Stimulated activated CD4-positive, alpha-beta T cell treated with anti-CD3 and anti-CD28 coated beads, TNF-alpha, amount 100 ng/mL, for 48 hours (primary cell): ENCODE measurements around the gene ZBTB48.

ENCODE experiments used
- DNase-seq, 3 donors: peaks; one replicate each; pipeline ENCODE4 v3.0.0-alpha.2; 2020; ENCODE audit warnings: low read depth in 3 of 3

The ZBTB48 gene

DNA sequence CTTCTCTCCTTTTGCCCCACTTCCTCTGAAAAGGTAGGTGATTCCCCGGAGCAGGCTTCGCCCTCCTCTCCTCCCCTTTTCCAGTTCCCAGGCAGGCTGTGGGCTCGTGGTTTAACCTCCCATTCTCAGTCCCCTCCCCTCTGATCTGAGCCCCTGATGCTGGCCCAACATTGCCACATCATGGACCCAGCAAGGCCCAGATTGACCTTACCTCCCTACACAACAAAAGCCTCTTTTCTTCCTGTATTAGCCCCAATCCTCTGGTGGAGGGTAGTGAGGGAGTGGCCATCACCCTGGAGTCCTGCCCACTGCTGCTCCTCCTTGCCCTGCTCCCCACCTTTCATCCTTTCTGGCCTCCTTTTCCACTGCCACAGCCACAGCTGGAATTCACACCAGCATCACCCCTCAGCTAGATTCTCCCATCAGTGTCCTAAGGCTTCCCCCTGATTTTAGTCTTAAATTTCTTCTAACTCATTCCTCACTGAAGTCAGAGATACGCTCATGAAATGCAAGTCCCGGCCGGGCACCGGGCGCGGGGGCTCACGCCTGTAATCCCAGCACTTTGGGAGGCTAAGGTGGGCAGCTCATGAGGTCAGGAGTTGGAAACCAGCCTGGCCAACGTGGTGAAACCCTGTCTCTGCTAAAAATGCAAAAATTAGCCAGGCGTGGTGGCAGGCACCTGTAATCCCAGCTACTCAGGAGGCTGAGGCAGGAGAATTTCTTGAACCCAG, 7.0 kb upstream of the ZBTB48 start:
- DNase-seq, result no peak

DNA sequence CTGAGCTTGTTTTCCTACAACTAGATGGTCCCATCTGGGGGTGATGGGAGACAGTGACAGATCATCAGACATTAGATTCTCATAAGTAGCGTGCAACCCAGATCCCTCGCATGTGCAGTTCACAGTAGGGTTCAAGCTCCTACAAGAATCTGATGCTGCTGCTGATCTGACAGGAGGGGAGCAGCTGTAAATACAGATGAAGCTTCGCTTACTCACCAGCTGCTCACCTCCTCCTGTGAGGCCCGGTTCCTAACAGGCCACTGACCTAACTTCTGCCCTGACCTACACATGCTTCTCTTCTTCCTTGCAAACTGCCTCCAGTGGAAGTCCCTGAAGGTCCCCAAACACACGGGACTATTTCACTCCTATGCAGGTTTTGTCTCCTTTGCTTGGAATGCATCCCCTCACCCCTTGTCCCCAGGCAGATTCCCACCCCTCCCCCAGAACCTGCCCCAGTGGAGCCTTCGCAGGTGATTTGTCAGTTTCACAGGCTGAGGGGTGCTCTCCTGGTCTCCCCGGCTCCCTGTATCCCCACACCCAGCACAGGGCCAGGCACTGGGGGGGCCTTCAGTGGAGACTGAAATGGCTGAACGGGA, 5.7 kb upstream of the ZBTB48 start:
- DNase-seq, result no peak

GRCh38 chr1:6574818-6575217, 5.0 kb upstream of the ZBTB48 start:
- DNase-seq, result no peak

- no peak for DNase-seq
Observed at GRCh38 chr1:6577831-6578525, 1.8 kb upstream of the ZBTB48 start.

GRCh38 chr1:6578624-6579373, 995 bp upstream of the ZBTB48 start:
- DNase-seq, result no peak

- no peak for DNase-seq
Observed at GRCh38 chr1:6580119-6580592, 362 bp downstream of the ZBTB48 start.

GRCh38 chr1:6580593-6581409, 1.0 kb downstream of the ZBTB48 start:
- no peak for DNase-seq

GRCh38 chr1:6581561-6582305, 1.9 kb downstream of the ZBTB48 start:
- DNase-seq, result no peak

DNA sequence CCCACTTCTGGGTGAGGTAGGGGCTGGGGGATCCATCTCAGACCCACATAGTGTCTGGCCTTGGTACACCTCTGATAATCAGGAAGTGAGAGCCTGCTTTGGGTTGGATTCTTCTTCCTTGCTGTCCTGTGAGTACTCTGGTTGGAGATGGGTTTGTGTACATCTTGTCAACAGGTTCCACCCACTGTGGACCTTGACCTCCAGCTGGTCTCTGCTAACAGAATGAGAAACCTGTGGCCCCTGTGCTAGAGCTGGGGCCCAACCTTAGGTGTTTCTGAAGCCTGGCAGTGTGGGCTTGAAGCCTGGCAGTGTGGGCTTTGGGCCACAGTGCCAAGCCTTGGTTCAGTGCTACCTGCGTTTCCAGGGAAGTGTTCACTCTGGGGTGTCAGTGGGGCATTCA, 2.6 kb downstream of the ZBTB48 start:
- no peak for DNase-seq

DNA sequence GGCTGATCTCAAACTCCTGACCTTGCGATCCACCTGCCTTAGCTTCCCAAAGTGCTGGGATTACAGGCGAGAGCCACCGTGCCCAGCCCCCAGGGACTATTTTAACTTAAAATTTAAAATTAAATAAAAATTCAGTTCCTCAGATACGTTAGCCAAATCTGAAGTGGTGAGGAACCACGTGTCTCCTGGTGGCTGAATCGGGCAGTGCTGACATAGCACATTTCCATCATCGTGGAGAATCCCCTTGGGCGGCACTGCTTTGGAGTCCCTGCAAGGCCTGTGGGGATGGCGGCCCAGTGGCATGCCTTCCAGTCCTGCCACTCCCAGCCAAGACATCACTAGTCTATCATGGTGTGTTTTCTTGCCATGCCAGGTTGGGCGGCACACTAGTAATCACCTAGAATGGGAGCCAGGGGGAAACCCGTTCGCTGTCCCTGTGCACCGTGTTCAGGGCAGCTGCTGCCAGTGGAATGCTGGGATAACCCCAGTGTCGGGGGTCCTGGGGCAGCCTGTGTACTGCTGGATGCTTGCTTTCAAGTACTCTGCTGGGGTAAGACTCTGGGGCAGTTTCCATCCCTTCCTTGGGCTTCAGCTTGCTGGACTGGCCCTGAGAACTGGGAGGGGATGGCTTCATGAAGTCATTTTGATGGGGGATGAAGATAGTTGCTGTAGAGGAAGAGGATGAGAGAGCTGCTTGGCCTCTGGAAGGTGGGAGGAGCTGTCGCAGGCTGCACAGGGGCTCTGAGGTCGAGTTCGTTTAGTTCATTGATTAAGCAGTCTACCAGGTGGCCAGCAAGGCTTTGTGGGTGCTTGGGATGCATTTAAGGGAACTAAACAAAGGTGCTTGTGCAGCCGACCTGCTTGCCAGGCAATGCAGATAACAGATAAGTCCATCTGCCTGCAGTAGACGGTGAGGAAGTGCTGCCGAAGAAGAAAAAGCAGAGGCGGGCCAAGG, 4.6 kb downstream of the ZBTB48 start:
- DNase-seq, result no peak

GRCh38 chr1:6585081-6585722, 5.4 kb downstream of the ZBTB48 start:
- no peak for DNase-seq

DNA sequence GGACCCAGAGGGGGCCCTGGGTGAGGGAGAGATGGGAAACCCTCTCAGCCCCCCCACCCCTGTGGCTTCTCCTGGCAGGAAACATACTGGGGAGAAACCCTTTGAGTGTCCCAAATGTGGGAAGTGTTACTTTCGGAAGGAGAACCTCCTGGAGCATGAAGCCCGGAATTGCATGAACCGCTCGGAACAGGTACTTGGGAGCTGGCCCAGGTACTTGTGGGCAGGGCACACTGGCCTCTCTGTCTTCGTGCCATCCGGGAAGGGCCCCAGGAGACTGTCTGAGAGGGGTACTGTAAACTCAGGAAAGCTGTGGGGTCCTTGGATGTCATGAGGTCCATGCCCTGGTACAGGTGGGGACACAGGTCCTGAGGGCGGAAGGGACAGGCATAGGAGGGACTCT, 6.0 kb downstream of the ZBTB48 start:
- no peak for DNase-seq

- no peak for DNase-seq
Observed at GRCh38 chr1:6586404-6586816, 6.6 kb downstream of the ZBTB48 start.

- no peak for DNase-seq
Observed at GRCh38 chr1:6587261-6588005, 7.6 kb downstream of the ZBTB48 start.

DNA sequence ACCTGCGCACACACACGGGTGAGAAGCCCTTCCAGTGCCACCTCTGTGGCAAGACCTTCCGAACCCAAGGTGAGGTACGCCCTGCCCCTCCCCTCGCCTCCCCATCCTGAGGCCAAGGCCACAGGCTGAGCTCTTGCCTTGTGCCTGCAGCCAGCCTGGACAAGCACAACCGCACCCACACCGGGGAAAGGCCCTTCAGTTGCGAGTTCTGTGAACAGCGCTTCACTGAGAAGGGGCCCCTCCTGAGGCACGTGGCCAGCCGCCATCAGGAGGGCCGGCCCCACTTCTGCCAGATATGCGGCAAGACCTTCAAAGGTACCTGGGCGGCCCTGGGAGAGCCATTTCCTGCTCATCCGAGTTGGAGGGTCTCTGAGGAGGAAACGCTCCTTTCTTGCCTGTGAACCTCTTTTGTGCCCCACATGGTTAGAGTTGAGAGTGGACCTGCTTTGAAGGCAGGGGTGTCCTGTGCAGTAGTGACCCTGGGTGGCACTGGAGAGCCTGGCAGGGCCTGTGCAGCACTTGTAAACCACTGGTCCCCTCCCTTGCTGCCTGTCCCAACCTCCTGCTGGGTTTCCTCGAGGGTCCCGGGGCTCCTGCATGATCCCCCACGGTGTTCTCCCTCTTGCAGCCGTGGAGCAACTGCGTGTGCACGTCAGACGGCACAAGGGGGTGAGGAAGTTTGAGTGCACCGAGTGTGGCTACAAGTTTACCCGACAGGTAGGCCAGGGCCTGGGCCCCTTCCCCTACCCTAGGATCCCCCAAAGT, 8.5 kb downstream of the ZBTB48 start:
- DNase-seq, result no peak

DNA sequence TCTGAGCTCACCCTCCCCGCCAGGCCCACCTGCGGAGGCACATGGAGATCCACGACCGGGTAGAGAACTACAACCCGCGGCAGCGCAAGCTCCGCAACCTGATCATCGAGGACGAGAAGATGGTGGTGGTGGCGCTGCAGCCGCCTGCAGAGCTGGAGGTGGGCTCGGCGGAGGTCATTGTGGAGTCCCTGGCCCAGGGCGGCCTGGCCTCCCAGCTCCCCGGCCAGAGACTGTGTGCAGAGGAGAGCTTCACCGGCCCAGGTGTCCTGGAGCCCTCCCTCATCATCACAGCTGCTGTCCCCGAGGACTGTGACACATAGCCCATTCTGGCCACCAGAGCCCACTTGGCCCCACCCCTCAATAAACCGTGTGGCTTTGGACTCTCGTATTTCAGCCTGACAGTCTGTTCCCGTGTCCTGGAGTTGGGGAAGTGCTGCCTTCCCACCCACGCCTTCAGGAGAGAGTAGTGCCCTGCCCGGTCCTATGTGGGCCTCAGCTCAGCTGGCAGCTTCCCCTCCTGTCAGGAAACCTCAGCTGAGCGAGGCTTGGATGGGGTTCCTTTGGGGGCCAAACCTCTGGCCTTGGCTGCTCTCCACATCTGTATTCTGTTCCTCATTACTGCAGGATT, 9.2 kb downstream of the ZBTB48 start:
- DNase-seq, result no peak

DNA sequence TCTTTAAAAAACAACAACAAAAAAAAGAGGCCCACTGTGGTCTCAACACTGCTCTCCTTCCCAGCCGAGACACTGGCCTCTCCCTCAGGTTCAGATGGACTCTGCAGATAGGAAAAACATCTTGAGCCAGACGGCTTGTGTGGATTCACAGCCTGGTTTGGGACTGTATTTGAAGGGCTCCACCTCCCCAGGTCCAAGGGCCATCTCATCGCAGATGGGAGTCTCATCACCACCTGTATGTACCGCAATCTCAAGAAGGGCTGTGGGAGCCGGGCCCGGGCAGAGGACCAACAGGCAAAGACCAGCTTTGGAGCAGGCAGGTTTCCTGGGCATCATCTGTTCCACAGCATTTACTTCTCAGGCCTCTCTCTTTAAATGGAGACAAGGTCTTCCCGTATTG, 10.3 kb downstream of the ZBTB48 start:
- no peak for DNase-seq
